B cell (primary cell): ENCODE results near the gene PRRC2C. TPM values are rescaled to one million over a fixed set of nuclear protein-coding genes. Genes with fewer than 3 reads are reported as not detected.
A peak's percentile ranks its signal among the peaks of the same experiment; 100 is the strongest.

Experiments used
- ATAC-seq: fragments of 200-7000 bp; cut with Tn5 transposase; one replicate; pipeline ENCODE4 v1.10.0; 2021; ENCODE audit warnings: low read depth, mild to moderate bottlenecking, moderate number of reproducible peaks, moderate library complexity
- CTCF ChIA-PET: fragments of 350-600 bp; sonication (Branson Sonifier 250); formaldehyde crosslinking; loops from one replicate; lab custom pipeline; 2021; ENCODE audit warnings: antibody characterized with exemption, inconsistent platforms; lab: Charles Lee
- POLR2A ChIA-PET: fragments of 350-600 bp; sonication (Branson Sonifier 250); formaldehyde crosslinking; loops from one replicate; lab custom pipeline; 2021; ENCODE audit warnings: antibody characterized with exemption; lab: Charles Lee
- DNase-seq: peaks from one replicate; pipeline ENCODE4 v3.0.0; 2013
- H2AFZ ChIP-seq: 2 replicates; pipeline ENCODE4 v1.6.1; 2012; ENCODE audit warnings: mild to moderate bottlenecking, low read depth, low read length; ENCODE audit not compliant: insufficient read depth, poor library complexity, severe bottlenecking
- H3K27ac ChIP-seq, 2 donors: 1 replicate in 1 of 2; 2 replicates in 1 of 2; pipeline ENCODE4 v1.5.1; 2012 to 2013; ENCODE audit warnings: low read length in 2 of 2, mild to moderate bottlenecking in 2 of 2, moderate library complexity in 1 of 2
- H3K27me3 ChIP-seq, 4 experiments: fragments of 200-600 bp in 1 of 4; sonication (generic) in 1 of 4; replicated peaks in 1 of 4; 1 replicate in 2 of 4; 2 replicates in 2 of 4; pipeline versions ENCODE4 v1.6.1 to v1.7.0; 2013 to 2016; ENCODE audit warnings: low read length in 3 of 4, mild to moderate bottlenecking in 2 of 4, mixed read lengths in 1 of 4, moderate library complexity in 1 of 4; ENCODE audit not compliant: insufficient read depth in 4 of 4, control insufficient read depth in 3 of 4; ENCODE audit errors: control extremely low read depth in 1 of 4
- H3K36me3 ChIP-seq, 2 experiments: replicated peaks in 1 of 2; 1 replicate in 1 of 2; 2 replicates in 1 of 2; pipeline versions ENCODE4 v1.6.1 to v1.7.1; 2013; ENCODE audit warnings: low read length in 1 of 2; ENCODE audit not compliant: insufficient read depth in 2 of 2, control insufficient read depth in 1 of 2; ENCODE audit errors: control extremely low read depth in 1 of 2, extremely low read depth in 1 of 2
- H3K4me1 ChIP-seq, 2 donors: fragments of 200-600 bp in 1 of 2; sonication (generic) in 1 of 2; 1 replicate in 1 of 2; 2 replicates in 1 of 2; pipeline versions ENCODE4 v1.5.1 to v1.6.1; 2013 to 2017; ENCODE audit warnings: low read length in 2 of 2; ENCODE audit not compliant: control insufficient read depth in 2 of 2, insufficient read depth in 2 of 2
- H3K4me2 ChIP-seq: replicated peaks from 2 replicates; pipeline ENCODE3; 2012; ENCODE audit warnings: mild to moderate bottlenecking, low read depth, low read length; ENCODE audit not compliant: poor library complexity, severe bottlenecking
- H3K4me3 ChIP-seq, 5 experiments: fragments of 200-600 bp in 1 of 5; sonication (generic) in 1 of 5; 1 replicate in 3 of 5; 2 replicates in 2 of 5; pipeline versions ENCODE4 v1.5.1 to v1.7.0; 2011 to 2016; ENCODE audit warnings: low read length in 4 of 5, mild to moderate bottlenecking in 4 of 5, low read depth in 2 of 5, control low read depth in 1 of 5, moderate library complexity in 1 of 5; ENCODE audit not compliant: insufficient read depth in 1 of 5; ENCODE audit errors: control extremely low read depth in 1 of 5, extremely low read depth in 1 of 5
- H3K79me2 ChIP-seq: fragments of 200-600 bp; sonication (generic); one replicate; pipeline ENCODE4 v1.6.0; 2016; ENCODE audit warnings: low read length; ENCODE audit not compliant: control insufficient read depth, insufficient read depth
- H3K9ac ChIP-seq: fragments of 200-600 bp; sonication (generic); 2 replicates; pipeline ENCODE4 v1.6.1; 2017; ENCODE audit warnings: mild to moderate bottlenecking, low read length, moderate library complexity
- H3K9me3 ChIP-seq, 3 donors: one replicate each; pipeline versions ENCODE4 v1.6.1 to v1.7.1; 2013; ENCODE audit warnings: low read length in 2 of 3; ENCODE audit not compliant: control insufficient read depth in 2 of 3, insufficient read depth in 1 of 3; ENCODE audit errors: control extremely low read depth in 1 of 3
- H4K20me1 ChIP-seq: 2 replicates; pipeline ENCODE4 v1.6.0; 2012; ENCODE audit warnings: mild to moderate bottlenecking, low read length; ENCODE audit not compliant: insufficient read depth, control insufficient read depth, poor library complexity, severe bottlenecking
- H3K27ac Mint-ChIP-seq: one replicate; pipeline ENCODE4 v1.8.0; 2021; ENCODE audit warnings: mixed read lengths
- H3K27me3 Mint-ChIP-seq: one replicate; pipeline ENCODE4 v1.8.0; 2021; ENCODE audit warnings: mixed read lengths
- H3K4me1 Mint-ChIP-seq: one replicate; pipeline ENCODE4 v1.8.0; 2021; ENCODE audit warnings: mixed read lengths
- H3K4me3 Mint-ChIP-seq: one replicate; pipeline ENCODE4 v1.8.0; 2021; ENCODE audit warnings: mixed read lengths
- H3K9me3 Mint-ChIP-seq: one replicate; pipeline ENCODE4 v1.8.0; 2022; ENCODE audit warnings: mixed read lengths; ENCODE audit not compliant: insufficient read depth
- CTCF ChIP-seq: fragments of 200-600 bp; IDR thresholded peaks from one replicate; pipeline ENCODE4 v1.8.0; 2022; ENCODE audit warnings: antibody characterized with exemption, mild to moderate bottlenecking
- EZH2 ChIP-seq: IDR thresholded peaks from 2 replicates; pipeline ENCODE4 v1.6.1; 2012; ENCODE audit warnings: borderline replicate concordance, low read depth, mild to moderate bottlenecking, moderate library complexity, low read length; ENCODE audit not compliant: insufficient read depth, poor library complexity, severe bottlenecking
- WGBS: methylation state at CpG from one replicate; pipeline ENCODE4 v1.1.5; 2013; ENCODE audit warnings: missing lambda C conversion rate; ENCODE audit not compliant: insufficient coverage; 5-methylcytosine and 5-hydroxymethylcytosine counted together
- intact Hi-C: fragments of 100-400 bp; cut with micrococcal nuclease; formaldehyde crosslinking; loops from one replicate; pipeline ENCODE4 v1.10.0; 2022
- polyA plus RNA-seq: library from polyadenylated mRNA; depleted of rRNA; stranded (reverse); fragments of >200 nt; gene quantifications from 2 replicates; pipeline ENCODE4 v1.2.3, GENCODE V29; 2012
- total RNA-seq, 2 donors: library from RNA; stranded (reverse); fragments of 120-200 nt in 1 of 2; gene quantifications; 1 replicate in 1 of 2; 2 replicates in 1 of 2; pipeline versions ENCODE4 v1.2.3 to v1.2.4, GENCODE V29; 2013 to 2022

The PRRC2C gene
- total and polyA plus RNA-seq, 2 donors (not counting 1 experiment from before 2014, with no cell fraction given): 65.4 to 305 TPM

DNA sequence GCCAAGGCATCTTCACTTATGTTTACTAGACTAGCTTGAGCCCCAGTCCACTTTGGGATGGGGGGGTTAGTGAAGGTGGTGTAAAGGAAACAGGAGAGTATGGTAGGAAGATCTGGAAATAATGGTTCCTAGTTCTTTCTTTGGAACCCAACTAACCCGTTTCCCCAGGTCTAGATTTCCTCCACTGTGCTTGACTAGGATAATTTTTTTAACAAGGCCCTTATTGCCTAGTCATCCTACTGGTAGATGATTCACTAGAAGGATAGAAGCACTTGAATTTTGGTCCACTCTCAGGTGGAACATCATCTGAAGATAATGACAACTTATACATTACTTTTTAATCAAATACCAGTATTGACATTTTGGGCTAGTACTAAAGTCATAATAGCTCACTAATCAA, 90.8 kb downstream of the PRRC2C start:
- Histone ChIP-seq H3K79me2 (no peaks in the 10 kb centered on the region), H4K20me1 (peaks cover 11% of the 10 kb centered on the region), H3K36me3 (peaks cover 13 to 81% of the 10 kb centered on the region in 2 experiments), H3K27me3 (no peaks in the 10 kb centered on the region), H3K9me3 (no peaks in the 10 kb centered on the region), H3K4me2 (no peak overlapping the region), H3K4me1 (no peaks in the 10 kb centered on the region), H2AFZ (no peak overlapping the region), H3K4me3 (no peak overlapping the region), H3K27ac (peak overlapping the region in 1 of 2 donors; percentile 1), H3K9ac (no peak overlapping the region)
- WGBS: no CpG with 5 or more reads among the region's 1 CpG
- Mint-ChIP-seq H3K27ac (no peak overlapping the region), H3K9me3 (no peaks in the 10 kb centered on the region), H3K27me3 (no peaks in the 10 kb centered on the region), H3K4me3 (no peak overlapping the region), H3K4me1 (no peaks in the 10 kb centered on the region)
- TF ChIP-seq CTCF: no peak
- no peak for TF ChIP-seq EZH2
- CTCF ChIA-PET: no interaction called here
- no peak for DNase-seq
- ATAC-seq: no peak
- POLR2A ChIA-PET: no interaction called here
- intact Hi-C loops: loop anchor here (10.0 kb wide), 1 partner anchor 61 kb away; no protein-coding TSS in a partner anchor

GRCh38 chr1:171581226-171581625, 95.9 kb downstream of the PRRC2C start:
- Histone ChIP-seq H3K4me2 (no peak overlapping the region), H3K4me3 (no peak overlapping the region), H4K20me1 (peaks cover 11% of the 10 kb centered on the region), H3K36me3 (peaks cover 10 to 91% of the 10 kb centered on the region in 2 experiments), H3K27me3 (no peaks in the 10 kb centered on the region), H3K4me1 (no peaks in the 10 kb centered on the region), H3K27ac (no peak overlapping the region), H3K9me3 (no peaks in the 10 kb centered on the region), H2AFZ (no peak overlapping the region), H3K9ac (no peak overlapping the region), H3K79me2 (no peaks in the 10 kb centered on the region)
- WGBS: no CpG with 5 or more reads among the region's 3 CpGs
- CTCF ChIA-PET: interaction anchor here (1.0 kb wide), 1 partner anchor 13 kb away, joined by 3 read pairs; no protein-coding TSS in a partner anchor
- H3K27me3 Mint-ChIP-seq: no peaks in the 10 kb centered on the region
- POLR2A ChIA-PET: no interaction called here
- no peaks in the 10 kb centered on the region for H3K4me1 Mint-ChIP-seq
- DNase-seq (no peak), ATAC-seq (no peak)
- H3K4me3 Mint-ChIP-seq: no peak overlapping the region
- H3K27ac Mint-ChIP-seq: no peak overlapping the region
- H3K9me3 Mint-ChIP-seq: no peaks in the 10 kb centered on the region
- intact Hi-C loops: no loop called here
- TF ChIP-seq EZH2 (no peak), CTCF (no peak)
